HG03175 (cell line): ENCODE results near the gene HDAC1.

Experiments
- ATAC-seq: cut with Tn5 transposase; IDR thresholded peaks from one replicate; pipeline ENCODE4 v1.9.1; 2021; ENCODE audit warnings: mild to moderate bottlenecking, moderate library complexity; ENCODE audit not compliant: unreplicated experiment

The HDAC1 gene

DNA sequence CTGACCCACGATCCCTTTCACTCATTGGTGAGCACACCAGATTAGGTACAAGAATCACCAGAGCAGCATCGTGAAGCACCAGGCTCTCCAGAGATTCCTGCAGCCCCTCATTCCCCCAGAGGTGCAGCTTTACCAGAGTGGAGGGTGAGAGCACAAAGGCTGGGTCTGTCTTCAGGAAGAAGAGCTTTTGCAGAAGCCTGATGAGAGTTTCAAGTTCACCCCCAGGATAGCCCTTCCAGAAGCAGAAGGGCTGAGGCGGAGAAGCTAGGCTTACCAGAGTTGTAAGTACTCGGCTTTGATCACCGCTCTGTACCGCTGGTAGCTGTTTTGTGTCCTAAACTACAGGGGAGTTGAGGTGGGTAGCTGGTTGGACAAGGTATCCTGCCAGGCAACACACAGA, 73.6 kb downstream of the HDAC1 start:
- no peak for ATAC-seq

DNA sequence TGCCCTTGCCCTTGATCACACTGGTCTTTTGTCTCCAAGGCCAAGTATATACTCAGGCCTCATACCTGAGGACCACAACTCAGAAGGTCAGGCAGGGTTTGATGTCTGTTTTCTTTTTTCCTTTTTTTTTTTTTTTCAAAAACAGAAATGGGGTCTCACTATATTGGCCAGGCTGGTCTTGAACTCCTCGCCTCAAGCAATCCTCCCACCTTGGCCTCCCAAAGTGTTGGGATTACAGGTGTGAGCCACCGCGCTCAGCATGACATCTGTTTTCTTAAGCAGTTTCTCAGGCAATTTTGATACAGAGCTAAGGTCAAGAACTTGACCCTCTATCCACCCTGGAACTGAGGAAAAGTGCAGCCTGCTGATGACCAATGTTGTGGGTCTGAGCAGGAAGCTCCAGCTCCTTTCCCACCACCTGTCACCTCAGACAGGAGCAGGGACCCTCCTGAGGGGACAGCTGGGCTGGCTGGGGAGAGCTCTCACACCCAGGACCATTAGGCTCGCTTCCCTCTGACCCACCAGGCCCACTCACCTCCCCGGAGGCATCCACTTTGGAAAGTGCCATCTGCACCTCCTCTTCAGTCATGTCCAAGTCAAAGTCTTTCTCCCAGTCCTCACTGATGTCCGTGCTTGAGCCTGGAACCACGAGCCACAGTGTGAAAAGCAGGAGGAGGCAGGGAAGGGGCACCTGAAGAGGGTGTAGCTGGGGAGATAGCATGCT, 76.2 kb downstream of the HDAC1 start:
- ATAC-seq: no peak

DNA sequence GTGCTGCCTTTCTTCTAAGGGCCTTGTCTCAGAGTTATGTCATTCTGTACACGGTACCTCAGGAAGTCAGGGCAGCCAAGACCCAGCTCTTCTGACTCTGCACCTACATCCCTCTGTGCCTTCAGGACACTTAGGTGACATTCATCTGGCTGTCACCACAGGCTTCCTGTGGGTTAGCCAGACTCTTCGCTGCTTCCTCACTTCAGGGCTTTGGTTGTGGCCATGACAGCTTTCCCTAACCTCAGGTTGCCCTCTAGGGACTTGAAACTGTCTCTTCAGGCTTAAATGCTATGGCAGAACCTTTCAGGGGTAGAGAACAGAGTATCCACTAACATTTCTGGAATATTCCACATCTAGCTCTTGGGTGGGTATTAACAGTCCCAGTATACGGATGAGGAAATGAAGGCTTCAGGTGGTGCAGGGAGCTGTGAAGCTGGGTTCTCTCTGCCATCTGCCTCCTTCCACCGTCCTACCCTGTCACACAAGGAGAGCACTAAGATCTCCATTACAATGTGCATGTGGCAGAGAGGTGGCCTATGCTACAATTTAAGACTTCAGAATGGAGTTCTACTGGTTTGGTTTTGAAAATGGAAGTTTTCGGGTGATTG, 80.4 kb downstream of the HDAC1 start:
- ATAC-seq: no peak

DNA sequence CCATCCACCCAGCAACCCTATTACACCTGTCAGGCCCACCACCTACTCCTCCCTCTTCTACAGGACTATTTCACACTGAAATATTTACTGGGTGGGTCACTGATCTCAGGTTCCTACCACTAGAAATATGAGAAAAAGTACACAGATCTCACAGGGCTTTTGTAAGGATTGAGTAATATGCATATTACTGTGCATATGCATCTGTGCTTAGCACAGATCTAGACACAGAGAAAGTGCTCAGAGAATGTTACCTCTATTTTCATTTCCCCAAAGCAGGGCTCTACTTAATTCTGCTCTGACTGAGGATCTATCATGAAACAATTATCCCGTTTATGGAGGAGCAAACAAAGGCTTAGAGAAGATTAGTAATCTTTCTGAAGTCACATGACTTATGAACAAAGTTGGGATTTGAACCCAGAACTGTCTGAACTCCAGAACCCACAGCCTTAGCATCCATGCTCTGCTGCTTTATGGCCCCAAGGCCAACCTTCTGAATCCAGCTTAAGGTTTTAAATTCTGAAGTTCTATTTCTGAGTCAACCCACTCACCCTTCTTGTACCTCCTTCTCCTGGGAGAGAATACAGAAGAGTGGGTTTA, 82.2 kb downstream of the HDAC1 start:
- no peak for ATAC-seq

DNA sequence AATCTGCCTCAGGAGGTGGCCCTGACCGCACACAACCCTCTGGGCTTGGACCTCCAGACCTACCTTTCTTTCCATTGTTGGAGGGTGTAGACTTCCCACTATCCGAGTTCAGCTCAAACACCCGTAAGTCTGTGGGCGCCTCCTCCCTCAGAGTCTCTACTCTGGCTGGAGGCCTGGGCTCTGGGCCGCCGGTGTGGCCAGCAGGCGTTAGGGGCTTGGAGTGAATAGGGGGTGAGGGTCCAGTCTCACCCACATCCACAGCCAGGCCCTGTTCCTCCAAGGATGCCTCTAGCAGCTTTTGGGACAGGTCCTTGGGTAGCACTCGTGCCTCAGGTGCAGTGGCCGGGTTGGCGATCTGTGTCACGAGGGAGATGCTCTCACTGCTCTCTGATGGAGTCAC, 84.3 kb downstream of the HDAC1 start:
- no peak for ATAC-seq

DNA sequence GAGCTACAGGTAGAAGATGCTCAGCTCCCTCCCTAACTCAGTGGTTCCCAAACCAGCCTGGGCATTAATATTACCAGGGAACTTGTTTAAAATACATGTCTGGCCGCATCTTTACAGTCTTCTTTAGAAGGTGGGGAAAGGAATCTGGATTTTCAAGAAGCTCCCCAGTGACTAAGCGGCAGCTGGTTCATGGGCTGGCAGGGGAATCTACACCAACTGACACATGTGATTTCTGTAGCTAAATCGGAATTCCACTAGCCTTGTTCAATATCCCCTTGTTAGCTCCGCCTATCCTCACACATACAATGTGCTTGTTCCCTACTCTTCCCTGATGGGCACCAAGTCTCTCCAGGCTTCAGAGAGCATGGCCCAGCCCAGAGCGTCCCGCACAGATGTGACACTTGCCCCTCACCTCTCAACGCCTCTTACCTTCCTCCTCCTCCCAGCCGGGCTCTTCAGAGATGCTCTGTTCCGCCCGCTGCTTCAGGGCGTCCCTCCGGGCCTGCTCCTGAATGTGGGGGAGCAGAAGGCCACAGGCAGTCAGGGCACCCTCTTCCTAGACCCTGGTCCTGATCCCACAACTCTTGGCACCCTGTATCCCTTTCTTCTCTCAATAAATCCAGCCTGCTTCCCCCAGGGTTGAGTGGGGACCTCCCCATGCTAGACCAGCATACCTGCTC, 85.8 kb downstream of the HDAC1 start:
- ATAC-seq: no peak

DNA sequence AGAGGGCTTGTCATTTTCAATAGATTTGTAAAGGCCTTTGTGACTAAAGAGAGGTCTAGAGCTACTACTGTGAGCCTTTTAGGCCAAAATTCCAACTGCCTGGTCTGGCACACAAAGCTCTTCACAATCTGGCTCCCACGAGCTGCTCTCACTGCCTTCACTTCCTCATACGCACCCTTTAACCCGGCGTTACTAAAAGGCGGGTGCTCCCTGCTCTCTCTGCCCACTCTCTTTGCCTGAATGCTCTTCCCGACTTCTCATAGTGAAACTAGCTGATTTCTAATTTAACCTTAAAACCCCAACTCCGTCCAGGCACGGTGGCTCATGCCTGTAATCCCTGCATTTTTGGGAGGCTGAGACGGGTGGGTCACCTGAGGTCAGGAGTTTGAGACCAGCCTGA, 88.2 kb downstream of the HDAC1 start:
- no peak for ATAC-seq
